SJCRH30 (cell line): ENCODE results near the gene CBX8. TPM values are rescaled to one million over a fixed set of nuclear protein-coding genes. Genes with fewer than 3 reads are reported as not detected.

Experiments
- DNase-seq, 2 experiments: peaks; one replicate each; pipeline ENCODE4 v3.0.0-alpha.2; 2015 to 2020
- H3K27ac ChIP-seq: fragments of 250-450 bp; sonication (Bioruptor Pico); 2 replicates; pipeline ENCODE4 v1.5.1; 2020; ENCODE audit warnings: mild to moderate bottlenecking, moderate library complexity
- H3K27me3 ChIP-seq: fragments of 250-450 bp; sonication (Bioruptor Pico); 2 replicates; pipeline ENCODE4 v1.5.1; 2020; ENCODE audit warnings: mild to moderate bottlenecking, moderate library complexity
- H3K36me3 ChIP-seq: fragments of 250-450 bp; sonication (Bioruptor Pico); 2 replicates; pipeline ENCODE4 v1.5.1; 2020; ENCODE audit warnings: mild to moderate bottlenecking, moderate library complexity
- H3K4me1 ChIP-seq: fragments of 250-450 bp; sonication (Bioruptor Pico); 2 replicates; pipeline ENCODE4 v1.5.1; 2020; ENCODE audit warnings: mild to moderate bottlenecking, moderate library complexity
- H3K4me3 ChIP-seq: fragments of 250-450 bp; sonication (Bioruptor Pico); 2 replicates; pipeline ENCODE4 v1.5.1; 2020; ENCODE audit warnings: mild to moderate bottlenecking, moderate library complexity
- H3K9me3 ChIP-seq: fragments of 250-450 bp; sonication (Bioruptor Pico); replicated peaks from 2 replicates; pipeline ENCODE4 v1.5.1; 2020; ENCODE audit warnings: mild to moderate bottlenecking, moderate library complexity
- total RNA-seq: library from RNA; depleted of rRNA; stranded (reverse); fragments of >200 nt; shearing (Covaris generic); gene quantifications from 2 replicates; pipeline ENCODE4 v1.2.3, GENCODE V29; 2014

The CBX8 gene
- total RNA-seq, 1 experiment from 2014 or later, result 8.2 TPM

- Histone ChIP-seq H3K4me3 (peak overlapping the region; percentile 66), H3K4me1 (peaks cover 12% of the 10 kb centered on the region), H3K9me3 (no peaks in the 10 kb centered on the region), H3K36me3 (peaks cover 22% of the 10 kb centered on the region), H3K27ac (peak overlapping the region; percentile 36; the same call in 1 of the 2 replicates), H3K27me3 (peaks cover 15% of the 10 kb centered on the region)
- peak; percentile 73 to 78 for DNase-seq
Measured at GRCh38 chr17:79838522-79839274, 41.8 kb upstream of the CBX8 start.

- peaks cover 12% of the 10 kb centered on the region for H3K4me1 ChIP-seq
- H3K27ac ChIP-seq, result peak overlapping the region; percentile 36; the same call in 1 of the 2 replicates
- H3K4me3 ChIP-seq, result peak overlapping the region; percentile 66
- peaks cover 29% of the 10 kb centered on the region for H3K36me3 ChIP-seq
- H3K27me3 ChIP-seq, result peaks cover 15% of the 10 kb centered on the region
- no peak for DNase-seq
- no peaks in the 10 kb centered on the region for H3K9me3 ChIP-seq
Measured at GRCh38 chr17:79837888-79838521, 41.1 kb upstream of the CBX8 start.

- Histone ChIP-seq H3K36me3 (peaks cover 30% of the 10 kb centered on the region), H3K9me3 (no peaks in the 10 kb centered on the region), H3K4me3 (peak overlapping the region; percentile 66), H3K27ac (no peak overlapping the region), H3K4me1 (peaks cover 12% of the 10 kb centered on the region), H3K27me3 (peaks cover 7% of the 10 kb centered on the region)
- peak; percentile 49 to 54 for DNase-seq
Measured at GRCh38 chr17:79836972-79837887, 40.4 kb upstream of the CBX8 start.

GRCh38 chr17:79836510-79836971 is 39.7 kb upstream of the CBX8 start:
- Histone ChIP-seq H3K36me3 (peaks cover 30% of the 10 kb centered on the region), H3K27me3 (peaks cover under 1% of the 10 kb centered on the region; the same call in 1 of the 2 replicates), H3K27ac (no peak overlapping the region), H3K4me1 (peaks cover 12% of the 10 kb centered on the region), H3K9me3 (no peaks in the 10 kb centered on the region), H3K4me3 (0 out of 2 replicates have a peak overlapping the region, but pooled peaks have one; percentile 66)
- no peak for DNase-seq

- no peaks in the 10 kb centered on the region for H3K9me3 ChIP-seq
- H3K27me3 ChIP-seq, result no peaks in the 10 kb centered on the region
- no peak overlapping the region for H3K27ac ChIP-seq
- H3K4me1 ChIP-seq, result peaks cover 12% of the 10 kb centered on the region
- DNase-seq, result no peak
- H3K4me3 ChIP-seq, result no peak overlapping the region
- H3K36me3 ChIP-seq, result peaks cover 30% of the 10 kb centered on the region
Measured at GRCh38 chr17:79835953-79836509, 39.2 kb upstream of the CBX8 start.

- no peak for DNase-seq
- H3K4me3 ChIP-seq, result no peak overlapping the region
- H3K36me3 ChIP-seq, result peaks cover 30% of the 10 kb centered on the region
- peaks cover 12% of the 10 kb centered on the region for H3K4me1 ChIP-seq
- no peaks in the 10 kb centered on the region for H3K9me3 ChIP-seq
- no peak overlapping the region for H3K27ac ChIP-seq
- H3K27me3 ChIP-seq, result no peaks in the 10 kb centered on the region
Measured at GRCh38 chr17:79835470-79835899, 38.6 kb upstream of the CBX8 start.

- Histone ChIP-seq H3K4me1 (peaks cover 12% of the 10 kb centered on the region), H3K36me3 (peaks cover 30% of the 10 kb centered on the region), H3K9me3 (no peaks in the 10 kb centered on the region), H3K27ac (no peak overlapping the region), H3K27me3 (no peaks in the 10 kb centered on the region), H3K4me3 (no peak overlapping the region)
- DNase-seq, result no peak
Measured at GRCh38 chr17:79834565-79835469, 37.9 kb upstream of the CBX8 start.

GRCh38 chr17:79833744-79834564 is 37.1 kb upstream of the CBX8 start:
- H3K9me3 ChIP-seq, result no peaks in the 10 kb centered on the region
- peaks cover 30% of the 10 kb centered on the region for H3K36me3 ChIP-seq
- H3K4me1 ChIP-seq, result peaks cover 12% of the 10 kb centered on the region
- H3K4me3 ChIP-seq, result no peak overlapping the region
- H3K27me3 ChIP-seq, result no peaks in the 10 kb centered on the region
- DNase-seq, result no peak
- H3K27ac ChIP-seq, result no peak overlapping the region

- peaks cover 30% of the 10 kb centered on the region for H3K36me3 ChIP-seq
- no peak for DNase-seq
- H3K4me1 ChIP-seq, result peaks cover 12% of the 10 kb centered on the region
- no peaks in the 10 kb centered on the region for H3K27me3 ChIP-seq
- H3K27ac ChIP-seq, result no peak overlapping the region
- no peak overlapping the region for H3K4me3 ChIP-seq
- no peaks in the 10 kb centered on the region for H3K9me3 ChIP-seq
Measured at GRCh38 chr17:79833110-79833450, 36.2 kb upstream of the CBX8 start.

GRCh38 chr17:79832218-79833109 is 35.6 kb upstream of the CBX8 start:
- no peak overlapping the region for H3K4me3 ChIP-seq
- H3K9me3 ChIP-seq, result no peaks in the 10 kb centered on the region
- peaks cover 30% of the 10 kb centered on the region for H3K36me3 ChIP-seq
- no peaks in the 10 kb centered on the region for H3K27me3 ChIP-seq
- no peak overlapping the region for H3K27ac ChIP-seq
- H3K4me1 ChIP-seq, result peaks cover 10% of the 10 kb centered on the region
- DNase-seq, result no peak

- Histone ChIP-seq H3K27ac (no peak overlapping the region), H3K4me1 (peaks cover 2% of the 10 kb centered on the region; the same call in 1 of the 2 replicates), H3K4me3 (no peak overlapping the region), H3K27me3 (no peaks in the 10 kb centered on the region), H3K36me3 (peaks cover 28% of the 10 kb centered on the region), H3K9me3 (no peaks in the 10 kb centered on the region)
- DNase-seq, result no peak
Measured at GRCh38 chr17:79831265-79832217, 34.7 kb upstream of the CBX8 start.
